ENCODE data around the gene ABHD12B. TPM values are rescaled to one million over a fixed set of nuclear protein-coding genes. Genes with fewer than 3 reads are reported as not detected.
A peak's percentile ranks its signal among the peaks of the same experiment; 100 is the strongest.

ABHD12B gene
- total RNA-seq, 1 donor from 2014 or later = not detected

DNA sequence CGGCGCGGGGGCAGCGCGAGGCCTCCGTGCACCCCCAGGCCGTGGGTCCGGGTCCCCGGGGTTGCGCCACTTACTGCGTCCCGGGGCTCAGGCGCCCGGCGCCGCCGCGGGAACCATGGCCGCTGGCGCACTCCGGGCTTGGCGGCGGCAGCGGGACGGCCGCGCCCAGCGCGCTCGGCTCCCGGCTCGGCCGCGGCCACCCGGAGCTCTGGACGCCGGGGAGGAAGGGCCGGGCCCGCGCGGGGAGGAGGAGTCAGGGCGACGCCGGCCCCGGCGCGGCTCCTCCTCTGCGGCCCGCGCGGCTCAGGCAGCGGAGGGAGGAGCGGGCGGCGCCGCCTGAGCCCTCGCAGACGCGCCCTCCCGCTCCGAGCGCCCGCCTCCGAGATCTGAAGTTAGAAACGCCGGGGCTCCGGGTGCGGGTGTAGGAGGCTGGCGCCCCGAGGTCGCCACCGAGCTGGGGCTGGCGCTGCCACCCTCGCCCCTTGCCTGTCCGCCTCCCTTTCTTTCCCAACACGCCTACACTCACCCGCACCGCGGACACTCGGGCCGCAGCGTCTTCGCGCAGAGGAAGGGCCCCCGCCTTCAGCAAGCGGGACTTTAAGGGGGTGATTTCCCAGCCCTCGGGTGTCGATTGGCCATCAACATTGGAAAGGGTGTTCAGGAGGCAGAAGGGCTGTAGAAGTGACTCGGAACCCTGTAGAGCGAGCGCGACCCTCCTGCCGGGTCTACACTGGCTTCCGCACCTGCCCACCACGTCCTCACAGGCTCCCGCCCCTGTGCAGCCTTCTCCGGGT, 40.7 kb upstream of the ABHD12B start, which contains the start of gene NIN:
TSS of gene NIN (minus strand) at position 231 of the 794 bp plus-strand sequence. CDS start 9,106 bp downstream, outside the sequence.
- Histone ChIP-seq H3K27me3 (no peaks in the 10 kb centered on the region), H3K4me3 (peak within 1 kb of the TSS; percentile 79 to 95), H3K27ac (peak within 1 kb of the TSS; percentile 87 to 92), H3K36me3 (no peaks in the 10 kb centered on the region), H3K4me1 (peaks cover 0 to 12% of the 10 kb centered on the region in 2 donors), H3K9me3 (no peaks in the 10 kb centered on the region)
- DNase-seq (ENCODE audit: low spot score in 2 of 2) = peak in 1 of 2 donors; percentile 84
- TF ChIP-seq, protein P1, sequence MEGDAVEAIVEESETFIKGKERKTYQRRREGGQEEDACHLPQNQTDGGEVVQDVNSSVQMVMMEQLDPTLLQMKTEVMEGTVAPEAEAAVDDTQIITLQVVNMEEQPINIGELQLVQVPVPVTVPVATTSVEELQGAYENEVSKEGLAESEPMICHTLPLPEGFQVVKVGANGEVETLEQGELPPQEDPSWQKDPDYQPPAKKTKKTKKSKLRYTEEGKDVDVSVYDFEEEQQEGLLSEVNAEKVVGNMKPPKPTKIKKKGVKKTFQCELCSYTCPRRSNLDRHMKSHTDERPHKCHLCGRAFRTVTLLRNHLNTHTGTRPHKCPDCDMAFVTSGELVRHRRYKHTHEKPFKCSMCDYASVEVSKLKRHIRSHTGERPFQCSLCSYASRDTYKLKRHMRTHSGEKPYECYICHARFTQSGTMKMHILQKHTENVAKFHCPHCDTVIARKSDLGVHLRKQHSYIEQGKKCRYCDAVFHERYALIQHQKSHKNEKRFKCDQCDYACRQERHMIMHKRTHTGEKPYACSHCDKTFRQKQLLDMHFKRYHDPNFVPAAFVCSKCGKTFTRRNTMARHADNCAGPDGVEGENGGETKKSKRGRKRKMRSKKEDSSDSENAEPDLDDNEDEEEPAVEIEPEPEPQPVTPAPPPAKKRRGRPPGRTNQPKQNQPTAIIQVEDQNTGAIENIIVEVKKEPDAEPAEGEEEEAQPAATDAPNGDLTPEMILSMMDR (IDR thresholded peaks at IDR 0.05) = no peak
- intact Hi-C loops (cut with DNase I) = loop anchor here (2.0 kb wide), 2 partner anchors 26 to 28 kb away; no protein-coding TSS in a partner anchor

DNA sequence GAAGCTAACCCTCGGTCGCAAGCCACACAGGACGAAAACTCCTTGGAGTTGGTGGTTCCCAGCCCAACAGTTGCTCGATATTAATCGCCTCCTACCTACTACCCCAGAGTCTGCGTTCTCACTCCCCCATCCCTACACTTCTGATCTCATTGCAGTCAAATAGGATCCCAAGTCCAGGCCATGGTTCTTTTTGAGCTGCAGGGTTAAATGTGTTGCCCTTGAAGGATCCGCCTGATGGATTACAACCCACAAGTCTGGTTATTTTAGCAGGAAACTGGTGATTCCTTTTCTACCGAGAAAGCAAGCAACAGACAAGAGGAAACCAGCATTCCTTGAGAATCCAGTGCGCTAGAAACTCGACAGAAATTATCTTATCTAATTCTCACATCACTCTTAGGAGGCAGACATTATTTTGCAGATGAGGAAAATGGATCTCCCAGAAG, 40.1 kb upstream of the ABHD12B start:
- Histone ChIP-seq H3K36me3 (no peaks in the 10 kb centered on the region), H3K27me3 (no peaks in the 10 kb centered on the region), H3K4me1 (peaks cover 0 to 12% of the 10 kb centered on the region in 2 donors), H3K4me3 (peak overlapping the region; percentile 79 to 95), H3K9me3 (no peaks in the 10 kb centered on the region), H3K27ac (peak overlapping the region; percentile 87 to 92)
- DNase-seq (ENCODE audit: low spot score in 2 of 2) = no peak
- TF ChIP-seq, protein P1 (IDR thresholded peaks at IDR 0.05) = no peak
- intact Hi-C loops (cut with DNase I) = loop anchor here (2.0 kb wide), 2 partner anchors 27 kb away; no protein-coding TSS in a partner anchor

DNA sequence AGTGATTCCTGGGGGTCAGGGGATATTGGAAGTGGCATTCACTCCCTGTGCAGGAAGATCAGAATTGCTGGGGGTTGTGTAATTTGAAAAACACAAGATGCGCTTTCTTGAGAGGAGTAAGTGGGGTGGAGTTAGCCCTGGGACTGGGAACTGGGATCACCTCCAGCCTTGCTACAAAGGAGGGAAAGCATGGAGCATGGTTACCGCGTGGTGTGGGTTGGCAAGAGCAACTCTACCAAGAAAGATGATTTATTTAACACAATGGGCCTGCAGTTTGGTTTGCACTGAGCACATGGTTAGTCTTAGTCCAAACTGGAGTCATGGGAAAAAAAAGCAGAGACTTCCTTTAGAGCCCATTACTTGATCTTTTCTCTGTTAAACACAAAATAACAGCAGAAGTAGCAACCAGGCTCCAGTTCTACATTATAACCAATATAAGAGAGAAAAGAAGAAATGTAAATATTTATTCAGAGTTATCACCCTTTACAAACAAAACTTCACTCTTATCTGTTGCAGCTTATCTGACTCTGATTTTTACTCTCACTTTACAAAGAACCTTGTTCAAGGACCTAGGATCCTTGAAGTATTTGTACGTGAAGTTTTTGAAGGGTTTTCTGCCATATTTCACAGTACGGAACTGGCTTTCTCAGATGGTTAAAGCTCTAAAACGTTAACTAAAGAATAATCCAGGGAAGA, 38.8 kb upstream of the ABHD12B start:
- intact Hi-C loops (cut with DNase I) = no loop called here
- Histone ChIP-seq H3K4me1 (peaks cover 0 to 12% of the 10 kb centered on the region in 2 donors), H3K27me3 (no peaks in the 10 kb centered on the region), H3K27ac (no peak overlapping the region), H3K4me3 (no peak overlapping the region), H3K9me3 (no peaks in the 10 kb centered on the region), H3K36me3 (no peaks in the 10 kb centered on the region)
- TF ChIP-seq, protein P1 (IDR thresholded peaks at IDR 0.05) = no peak
- no peak for DNase-seq (ENCODE audit: low spot score in 2 of 2)

DNA sequence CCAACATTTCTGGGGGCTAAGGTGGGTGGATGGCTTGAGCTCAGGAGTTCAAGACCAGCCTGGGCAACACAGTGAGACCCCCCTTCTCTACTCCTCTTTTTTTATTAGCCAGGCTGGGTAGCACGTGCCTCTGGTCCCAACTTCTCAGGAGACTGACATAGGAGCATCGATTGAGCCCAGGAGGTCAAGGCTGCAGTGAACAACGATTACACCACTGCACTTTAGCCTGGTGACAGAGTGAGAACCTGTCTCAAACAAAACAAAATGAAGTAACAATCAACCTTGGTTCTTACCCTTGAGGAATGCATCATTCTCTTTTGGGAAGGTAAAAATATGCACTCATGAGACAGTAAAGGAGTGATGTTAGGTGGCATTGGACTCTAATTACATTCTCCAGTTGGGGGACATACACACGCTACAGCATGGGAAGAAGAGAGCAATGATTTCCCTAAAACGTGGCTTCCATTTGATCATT, 37.0 kb upstream of the ABHD12B start:
- TF ChIP-seq, protein P1 (IDR thresholded peaks at IDR 0.05) = no peak
- no peaks in the 10 kb centered on the region for H3K27me3 ChIP-seq
- DNase-seq (ENCODE audit: low spot score in 2 of 2) = peak in 1 of 2 donors; percentile 22
- intact Hi-C loops (cut with DNase I) = no loop called here
- no peaks in the 10 kb centered on the region for H3K36me3 ChIP-seq
- H3K4me1 ChIP-seq = peaks cover 0 to 5% of the 10 kb centered on the region in 2 donors
- H3K4me3 ChIP-seq = no peak overlapping the region
- no peak overlapping the region for H3K27ac ChIP-seq
- no peaks in the 10 kb centered on the region for H3K9me3 ChIP-seq

DNA sequence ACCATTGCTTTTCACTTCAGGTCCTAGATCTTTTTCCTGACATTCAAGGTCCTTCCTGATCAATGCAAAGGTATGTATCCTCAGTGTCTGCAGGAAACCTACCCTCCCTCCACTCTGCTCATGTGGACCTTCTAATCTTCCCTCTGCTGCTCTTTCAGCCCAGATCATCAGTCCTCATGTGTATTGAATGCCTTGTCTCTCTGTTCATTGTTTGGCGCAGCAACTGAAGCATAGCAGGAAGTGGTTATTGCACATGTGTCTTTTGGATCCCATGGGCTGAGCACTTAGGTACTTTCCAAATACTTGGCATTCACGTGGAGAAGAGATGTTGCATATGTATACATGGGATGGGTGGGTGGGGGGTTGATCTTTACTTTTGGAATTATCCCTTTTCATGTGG, 36.6 kb upstream of the ABHD12B start:
- H3K4me1 ChIP-seq = peaks cover 0 to 5% of the 10 kb centered on the region in 2 donors
- no peak overlapping the region for H3K4me3 ChIP-seq
- peak in 1 of 2 donors; percentile 24 for DNase-seq (ENCODE audit: low spot score in 2 of 2)
- intact Hi-C loops (cut with DNase I) = no loop called here
- no peaks in the 10 kb centered on the region for H3K36me3 ChIP-seq
- no peaks in the 10 kb centered on the region for H3K9me3 ChIP-seq
- H3K27ac ChIP-seq = no peak overlapping the region
- TF ChIP-seq, protein P1 (IDR thresholded peaks at IDR 0.05) = no peak
- H3K27me3 ChIP-seq = no peaks in the 10 kb centered on the region

Measured in ascending aorta (tissue), 2 donors.